Kidney (tissue), 14 donors: ENCODE results near the gene CALCR. TPM values are rescaled to one million over a fixed set of nuclear protein-coding genes. Genes with fewer than 3 reads are reported as not detected.

Source experiments
- DNase-seq, 5 donors: peaks; one replicate each; pipeline ENCODE4 v3.0.0-alpha.2; 2013 to 2020
- FAIRE-seq: peaks from 2 replicates; lab custom pipeline; 2012; peaks lifted over from hg19 to GRCh38; lab: Jason Lieb, UNC
- H3K27ac ChIP-seq, 2 donors: one replicate each; pipeline ENCODE4 v1.7.0; 2013; ENCODE audit warnings: low read depth in 2 of 2, low read length in 2 of 2, inconsistent platforms in 1 of 2
- H3K27me3 ChIP-seq: one replicate; pipeline ENCODE4 v1.7.1; 2013; ENCODE audit warnings: low read length, inconsistent platforms; ENCODE audit not compliant: control insufficient read depth, insufficient read depth
- H3K36me3 ChIP-seq, 3 donors: one replicate each; pipeline versions ENCODE4 v1.7.0 to v1.7.1; 2013; ENCODE audit warnings: low read length in 3 of 3, control low read depth in 1 of 3, inconsistent platforms in 1 of 3; ENCODE audit not compliant: insufficient read depth in 3 of 3, control insufficient read depth in 2 of 3
- H3K4me1 ChIP-seq, 3 donors: one replicate each; pipeline versions ENCODE4 v1.7.0 to v1.7.1; 2013; ENCODE audit warnings: low read length in 3 of 3, inconsistent platforms in 1 of 3, low read depth in 1 of 3; ENCODE audit not compliant: control insufficient read depth in 2 of 3, insufficient read depth in 2 of 3
- H3K4me3 ChIP-seq, 3 donors: one replicate each; pipeline versions ENCODE4 v1.7.0 to v1.8.1; 2013; ENCODE audit warnings: low read length in 3 of 3, control low read depth in 1 of 3, inconsistent platforms in 1 of 3
- H3K9ac ChIP-seq, 3 donors: one replicate each; pipeline versions ENCODE4 v1.7.0 to v1.7.1; 2013; ENCODE audit warnings: low read length in 3 of 3, control low read depth in 1 of 3, inconsistent platforms in 1 of 3
- H3K9me3 ChIP-seq, 3 donors: one replicate each; pipeline versions ENCODE4 v1.7.0 to v1.7.1; 2013; ENCODE audit warnings: low read length in 3 of 3, control low read depth in 1 of 3, inconsistent platforms in 1 of 3; ENCODE audit not compliant: control insufficient read depth in 2 of 3, insufficient read depth in 1 of 3
- intact Hi-C: fragments of 100-400 bp; cut with DNase I; formaldehyde crosslinking; loops from one replicate; pipeline ENCODE4 v1.11.1; 2022
- polyA plus RNA-seq: library from polyadenylated mRNA; stranded (reverse); fragments of 350-450 nt; fragmentation: Illumina TruSeq; extraction: RNeasy Lipid Tissue Mini Kit (QIAGEN cat#74804); gene quantifications from one replicate; pipeline ENCODE4 v1.2.3, GENCODE V29; 2014; ENCODE audit warnings: low read depth, low replicate concordance; ENCODE audit not compliant: insufficient read depth
- total RNA-seq: library from RNA; stranded (reverse); fragmentation: NEBNext Ultra II Directional; extraction: Animal tissue kit (Norgen Biotek cat#: 25700); gene quantifications from one replicate; pipeline ENCODE4 v1.2.1, GENCODE V29; 2021
- TF ChIP-seq, protein P1 (sequence below): IDR thresholded peaks from 3 replicates; pipeline ENCODE4 v1.5.1; 2012; ENCODE audit warnings: mild to moderate bottlenecking, moderate library complexity, borderline replicate concordance; ENCODE audit not compliant: insufficient read depth; ENCODE audit errors: extremely low read depth
- donor health status: control.
- donor health status: control.
- donor health status: control.
- donor health status: control.
- donor health status: control.
- donor health status: DM: yes; HTN: yes; CAD: no.
- donor health status: Normal renal cell carcinoma (clear cell type).

Gene CALCR
- total and polyA plus RNA-seq, 2 donors from 2014 or later = 0.97 to 5.3 TPM

DNA sequence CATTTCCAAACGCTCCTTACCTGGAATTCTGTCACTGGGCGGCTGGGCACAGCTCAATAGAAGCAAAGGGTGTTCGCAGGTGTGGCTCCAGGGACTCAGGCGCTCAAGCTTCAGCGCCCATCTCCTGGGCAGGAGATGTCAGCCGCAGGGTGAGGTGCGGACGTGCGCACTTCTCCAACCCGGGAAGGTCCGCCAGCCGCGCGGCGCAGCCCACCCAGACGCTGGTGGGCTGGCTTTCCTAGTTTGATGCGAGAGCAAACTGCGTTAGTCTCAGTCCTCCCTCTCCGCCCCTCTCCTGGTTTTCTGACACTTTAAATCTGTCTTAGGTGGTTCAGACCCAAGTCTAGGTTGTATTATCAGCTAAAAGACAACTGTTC lies 267 bp downstream of the CALCR start:
- peaks cover 12% of the 10 kb centered on the region for H3K27me3 ChIP-seq
- H3K36me3 ChIP-seq = no peaks in the 10 kb centered on the region
- FAIRE-seq (no peak), DNase-seq (peak in 3 of 5 donors; percentile 31 to 67 (median 41))
- no peak overlapping the region for H3K9ac ChIP-seq
- intact Hi-C loops = no loop called here
- H3K4me3 ChIP-seq = peak overlapping the region in 2 of 3 donors; percentile 45 to 47
- H3K4me1 ChIP-seq = no peaks in the 10 kb centered on the region
- no peak overlapping the region for H3K27ac ChIP-seq
- no peaks in the 10 kb centered on the region for H3K9me3 ChIP-seq
- TF ChIP-seq, protein P1, sequence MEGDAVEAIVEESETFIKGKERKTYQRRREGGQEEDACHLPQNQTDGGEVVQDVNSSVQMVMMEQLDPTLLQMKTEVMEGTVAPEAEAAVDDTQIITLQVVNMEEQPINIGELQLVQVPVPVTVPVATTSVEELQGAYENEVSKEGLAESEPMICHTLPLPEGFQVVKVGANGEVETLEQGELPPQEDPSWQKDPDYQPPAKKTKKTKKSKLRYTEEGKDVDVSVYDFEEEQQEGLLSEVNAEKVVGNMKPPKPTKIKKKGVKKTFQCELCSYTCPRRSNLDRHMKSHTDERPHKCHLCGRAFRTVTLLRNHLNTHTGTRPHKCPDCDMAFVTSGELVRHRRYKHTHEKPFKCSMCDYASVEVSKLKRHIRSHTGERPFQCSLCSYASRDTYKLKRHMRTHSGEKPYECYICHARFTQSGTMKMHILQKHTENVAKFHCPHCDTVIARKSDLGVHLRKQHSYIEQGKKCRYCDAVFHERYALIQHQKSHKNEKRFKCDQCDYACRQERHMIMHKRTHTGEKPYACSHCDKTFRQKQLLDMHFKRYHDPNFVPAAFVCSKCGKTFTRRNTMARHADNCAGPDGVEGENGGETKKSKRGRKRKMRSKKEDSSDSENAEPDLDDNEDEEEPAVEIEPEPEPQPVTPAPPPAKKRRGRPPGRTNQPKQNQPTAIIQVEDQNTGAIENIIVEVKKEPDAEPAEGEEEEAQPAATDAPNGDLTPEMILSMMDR = no peak

DNA sequence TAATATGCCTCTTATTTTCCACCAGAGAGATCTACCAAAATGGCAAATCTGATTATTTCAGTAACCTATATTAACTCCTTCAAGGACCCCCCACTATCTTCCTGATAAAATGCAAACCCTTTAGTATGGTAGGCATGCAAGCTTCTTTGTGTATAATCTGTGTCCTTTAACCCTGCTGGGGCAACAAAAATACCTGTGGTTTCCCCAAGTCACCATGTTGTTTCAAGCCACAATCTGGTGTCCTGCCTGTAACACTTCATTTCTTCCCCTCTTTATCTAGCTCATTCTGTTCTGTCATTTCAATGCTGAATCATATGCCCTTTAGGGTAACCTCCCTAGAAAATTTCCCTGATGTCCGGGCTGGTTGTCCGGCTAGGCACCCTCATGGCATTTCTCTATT lies 5.3 kb downstream of the CALCR start:
- Histone ChIP-seq H3K9ac (no peak overlapping the region), H3K9me3 (no peaks in the 10 kb centered on the region), H3K27ac (no peak overlapping the region), H3K36me3 (no peaks in the 10 kb centered on the region), H3K4me1 (no peaks in the 10 kb centered on the region), H3K27me3 (peaks cover 6% of the 10 kb centered on the region), H3K4me3 (no peak overlapping the region)
- intact Hi-C loops = no loop called here
- DNase-seq (no peak), FAIRE-seq (no peak)
- TF ChIP-seq, protein P1 = no peak

DNA sequence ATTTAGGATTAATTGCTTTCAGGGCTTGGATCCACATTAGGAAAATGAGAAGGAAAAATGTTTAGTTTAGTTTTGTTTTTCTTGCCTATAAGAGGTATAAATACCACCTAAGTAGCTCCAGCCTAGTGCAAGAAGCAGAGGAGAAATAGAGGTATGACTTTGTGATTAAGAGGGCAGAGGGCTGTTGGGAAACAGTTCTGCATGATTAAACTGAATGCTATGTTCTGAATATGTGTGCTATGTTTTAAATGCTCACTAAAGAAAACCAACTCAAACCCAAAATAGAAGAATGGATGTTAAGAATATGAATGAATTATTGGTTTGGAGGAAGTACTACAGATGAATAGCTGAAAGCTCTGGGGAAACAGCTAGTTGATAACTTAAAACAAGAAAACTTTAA lies 7.6 kb downstream of the CALCR start:
- TF ChIP-seq, protein P1 = no peak
- no peaks in the 10 kb centered on the region for H3K36me3 ChIP-seq
- no peak overlapping the region for H3K9ac ChIP-seq
- intact Hi-C loops = no loop called here
- DNase-seq (no peak), FAIRE-seq (no peak)
- H3K27ac ChIP-seq = no peak overlapping the region
- H3K27me3 ChIP-seq = no peaks in the 10 kb centered on the region
- no peaks in the 10 kb centered on the region for H3K9me3 ChIP-seq
- no peaks in the 10 kb centered on the region for H3K4me1 ChIP-seq
- H3K4me3 ChIP-seq = no peak overlapping the region

DNA sequence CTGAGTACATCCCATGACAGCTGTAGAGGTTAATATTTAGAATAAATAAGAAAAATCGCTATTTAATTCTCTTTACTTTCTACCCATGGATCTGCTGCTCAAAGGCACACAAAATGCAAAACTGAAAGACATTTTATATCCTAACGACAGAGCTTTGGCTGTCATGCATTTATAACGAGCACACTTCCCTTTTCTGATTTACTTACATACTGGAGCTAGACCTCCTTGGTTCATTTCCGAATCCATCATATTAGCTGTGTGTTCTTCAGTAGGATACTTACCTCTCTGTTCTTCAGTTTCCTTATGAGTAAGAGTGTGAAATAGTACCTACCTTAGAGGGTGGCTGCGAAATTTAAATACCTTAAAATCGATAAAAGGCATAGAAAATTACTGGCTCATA lies 10.9 kb downstream of the CALCR start:
- no peak for FAIRE-seq
- H3K36me3 ChIP-seq = no peaks in the 10 kb centered on the region
- intact Hi-C loops = no loop called here
- no peaks in the 10 kb centered on the region for H3K9me3 ChIP-seq
- no peaks in the 10 kb centered on the region for H3K27me3 ChIP-seq
- DNase-seq = no peak
- H3K27ac ChIP-seq = no peak overlapping the region
- H3K4me1 ChIP-seq = no peaks in the 10 kb centered on the region
- TF ChIP-seq, protein P1 = no peak
- no peak overlapping the region for H3K9ac ChIP-seq
- no peak overlapping the region for H3K4me3 ChIP-seq
